K562 (cell line): ENCODE results near the gene DNAJB13. TPM values are rescaled to one million over a fixed set of nuclear protein-coding genes. Genes with fewer than 3 reads are reported as not detected.
"Not testable (repeated sequence)": the region's sequence is repeated elsewhere in the genome, so short reads cannot be mapped to it uniquely, and the experiment has no call there.

ENCODE experiments used
- ATAC-seq: fragments of 200-7000 bp; cut with Tn5 transposase; 3 replicates; pipeline ENCODE4 v1.9.1; 2020; ENCODE audit warnings: moderate library complexity
- BruUV-seq: library from RNA; stranded (reverse); fragments of 400-500 nt; replicated peaks from 2 replicates; lab custom pipeline; 2021; lab: Mats Ljungman, UMichigan
- CTCF ChIA-PET: fragments of 300-600 bp; formaldehyde crosslinking; extraction: SDS; loops from one replicate; lab custom pipeline; 2021; ENCODE audit warnings: low intra/inter-chr PET ratio; lab: Yijun Ruan, JAX
- POLR2A ChIA-PET: fragments of 300-600, 350-650 bp; sonication (Branson Sonifier 250); formaldehyde crosslinking; extraction: SDS; loops from one replicate; lab custom pipeline; 2021; ENCODE audit warnings: antibody characterized with exemption, inconsistent platforms; lab: Yijun Ruan, JAX
- DNase-seq, 4 experiments: peaks; one replicate each; pipeline versions ENCODE4 v3.0.0 to v3.0.0-alpha.2; 2011 to 2018; ENCODE audit warnings: low spot score in 3 of 4, mixed read lengths in 3 of 4; ENCODE audit errors: extremely low read depth in 1 of 4
- FAIRE-seq: peaks from 2 replicates; lab custom pipeline; 2011; peaks lifted over from hg19 to GRCh38; lab: Jason Lieb, UNC
- H2AFZ ChIP-seq: 2 replicates; pipeline ENCODE4 v1.6.0; 2011; ENCODE audit warnings: low read depth, low read length, control low read depth, inconsistent platforms
- H3K27ac ChIP-seq: fragments of 200-600 bp; 3 replicates; pipeline ENCODE4 v1.8.0; 2011; ENCODE audit warnings: low read depth, mild to moderate bottlenecking, control low read depth, inconsistent platforms, low read length, moderate library complexity, mixed read lengths; ENCODE audit errors: extremely low read depth
- H3K27me3 ChIP-seq, 2 experiments: fragments of 300-600 bp in 1 of 2; 2 replicates in 1 of 2; 3 replicates in 1 of 2; pipeline versions ENCODE4 v1.6.0 to v1.8.0; 2011; ENCODE audit warnings: inconsistent platforms in 2 of 2, low read length in 2 of 2, mild to moderate bottlenecking in 1 of 2, mixed read lengths in 1 of 2, moderate library complexity in 1 of 2; ENCODE audit not compliant: control insufficient read depth in 2 of 2, insufficient read depth in 2 of 2
- H3K36me3 ChIP-seq: fragments of 300-600 bp; 3 replicates; pipeline ENCODE4 v1.8.0; 2011; ENCODE audit warnings: mild to moderate bottlenecking, low read length, inconsistent platforms; ENCODE audit not compliant: control insufficient read depth, insufficient read depth
- H3K4me1 ChIP-seq, 2 experiments: fragments of 200-600 bp in 1 of 2; replicated peaks in 1 of 2; 2 replicates in 1 of 2; 3 replicates in 1 of 2; pipeline versions ENCODE4 v1.5.1 to v1.8.0; 2011; ENCODE audit warnings: inconsistent platforms in 2 of 2, low read length in 2 of 2, mild to moderate bottlenecking in 1 of 2, mixed read lengths in 1 of 2, moderate library complexity in 1 of 2; ENCODE audit not compliant: control insufficient read depth in 2 of 2, insufficient read depth in 2 of 2
- H3K4me2 ChIP-seq: 2 replicates; pipeline ENCODE4 v1.6.1; 2011; ENCODE audit warnings: low read length, control low read depth, inconsistent platforms, mixed read lengths; ENCODE audit not compliant: insufficient read depth
- H3K4me3 ChIP-seq: fragments of 200-600 bp; sonication (generic), shearing (Covaris generic); 2 replicates; pipeline ENCODE4 v1.5.1; 2016; ENCODE audit warnings: control low read depth, inconsistent platforms
- H3K79me2 ChIP-seq: fragments of 200-600 bp; 3 replicates; pipeline ENCODE4 v1.8.0; 2011; ENCODE audit warnings: low read length, inconsistent platforms; ENCODE audit not compliant: control insufficient read depth, insufficient read depth
- H3K9ac ChIP-seq, 2 experiments: 2 replicates each; pipeline versions ENCODE4 v1.6.0 to v1.6.1; 2011; ENCODE audit warnings: low read depth in 2 of 2, low read length in 2 of 2, control low read depth in 1 of 2, inconsistent platforms in 1 of 2, mild to moderate bottlenecking in 1 of 2, mixed read lengths in 1 of 2; ENCODE audit not compliant: insufficient read depth in 1 of 2
- H3K9me1 ChIP-seq: one replicate; pipeline ENCODE4 v1.6.0; 2011; ENCODE audit warnings: inconsistent platforms, mild to moderate bottlenecking, low read length, moderate library complexity; ENCODE audit not compliant: control insufficient read depth, insufficient read depth
- H3K9me3 ChIP-seq: replicated peaks from 2 replicates; pipeline ENCODE4 v1.5.1; 2011; ENCODE audit warnings: low read depth, low read length, inconsistent platforms; ENCODE audit not compliant: control insufficient read depth, insufficient read depth
- H4K20me1 ChIP-seq: replicated peaks from 2 replicates; pipeline ENCODE4 v1.6.1; 2011; ENCODE audit warnings: low read length, inconsistent platforms, mixed read lengths; ENCODE audit not compliant: control insufficient read depth, insufficient read depth
- MCM5 ChIP-seq: fragments of 450-650 bp; IDR thresholded peaks from 2 replicates; pipeline ENCODE4 v1.6.1; 2016; ENCODE audit warnings: low read depth
- NRF1 ChIP-seq, 2 experiments: fragments of 450-650 bp; IDR thresholded peaks in 1 of 2; conservative IDR thresholded peaks in 1 of 2; 2 replicates each; pipeline ENCODE4 v1.6.1; 2014; ENCODE audit warnings: mild to moderate bottlenecking in 2 of 2
- PTRF ChIP-seq: fragments of 450-650 bp; IDR thresholded peaks from 2 replicates; pipeline ENCODE4 v1.6.1; 2016; ENCODE audit warnings: mild to moderate bottlenecking, missing genetic modification characterization, missing compliant biosample characterization
- RFX5 ChIP-seq: IDR thresholded peaks from 2 replicates; pipeline ENCODE4 v1.6.1; 2011; ENCODE audit warnings: low read depth, mild to moderate bottlenecking, improper control_type of control experiment, low read length
- SPI1 ChIP-seq: IDR thresholded peaks from 2 replicates; pipeline ENCODE4 v1.6.1; 2011; ENCODE audit warnings: low read depth, low read length, control low read depth, borderline replicate concordance
- ZBTB1 ChIP-seq: sonication (generic); formaldehyde crosslinking; IDR thresholded peaks from 2 replicates; pipeline ENCODE4 v1.8.1; 2023; ENCODE audit warnings: missing genetic modification reagents, low read depth, mild to moderate bottlenecking, borderline replicate concordance
- WGBS: fragments of 100-300 bp; shearing (Covaris generic); methylation state at CpG from one replicate; pipeline ENCODE4 v1.1.6; 2016; ENCODE audit warnings: low coverage, mixed read lengths; ENCODE audit not compliant: insufficient coverage; ENCODE audit errors: missing lambda C conversion rate; 5-methylcytosine and 5-hydroxymethylcytosine counted together
- in situ Hi-C: fragments of 300-500 bp; cut with MboI; formaldehyde crosslinking; loops from 4 replicates; pipeline ENCODE4 v1.15.0; 2018; ENCODE audit warnings: inconsistent platforms, mixed read lengths
- intact Hi-C: fragments of 100-400 bp; cut with micrococcal nuclease; formaldehyde crosslinking; loops from 2 replicates; pipeline ENCODE4 v1.14.2; 2022
- polyA plus RNA-seq, 8 experiments: library from polyadenylated mRNA; depleted of rRNA in 4 of 8; stranded (reverse) in 5 of 8; unstranded in 3 of 8; fragments of >200 nt; fragmentation: Nextera tagmentation in 2 of 8; fragmentation: Illumina TruSeq in 1 of 8; extraction: Ambion mirVana in 2 of 8; extraction: Trizol in 1 of 8; gene quantifications; 2 replicates each; pipeline versions ENCODE4 v1.2.1 to v1.2.3, GENCODE V29; 2011 to 2014; ENCODE audit warnings: inconsistent platforms in 1 of 8, missing spikeins in 1 of 8
- total RNA-seq, 7 experiments: library from RNA; depleted of rRNA in 6 of 7; stranded (reverse); fragments of >200 nt in 6 of 7; fragmentation: Illumina TruSeq in 2 of 7; extraction: Trizol in 2 of 7; gene quantifications; 2 replicates each; pipeline versions ENCODE4 v1.2.1 to v1.2.3, GENCODE V29; 2011 to 2021; ENCODE audit warnings: low replicate concordance in 1 of 7
- TF ChIP-seq, protein P1 (sequence below): sonication (generic); formaldehyde crosslinking; IDR thresholded peaks from 2 replicates; pipeline ENCODE4 v1.8.1; 2023; ENCODE audit warnings: mild to moderate bottlenecking, missing genetic modification reagents, moderate library complexity
- TF ChIP-seq, protein P2 (sequence below): fragments of 250-450 bp; sonication (Bioruptor Pico); IDR thresholded peaks from 2 replicates; pipeline ENCODE4 v1.5.0; 2020; ENCODE audit warnings: mild to moderate bottlenecking, borderline replicate concordance

Gene DNAJB13
- total and polyA plus RNA-seq, 9 of the 15 experiments (the other 6 are each of a cell fraction or from before 2014, with no cell fraction given), result 0.14 TPM; not detected in 8

DNA sequence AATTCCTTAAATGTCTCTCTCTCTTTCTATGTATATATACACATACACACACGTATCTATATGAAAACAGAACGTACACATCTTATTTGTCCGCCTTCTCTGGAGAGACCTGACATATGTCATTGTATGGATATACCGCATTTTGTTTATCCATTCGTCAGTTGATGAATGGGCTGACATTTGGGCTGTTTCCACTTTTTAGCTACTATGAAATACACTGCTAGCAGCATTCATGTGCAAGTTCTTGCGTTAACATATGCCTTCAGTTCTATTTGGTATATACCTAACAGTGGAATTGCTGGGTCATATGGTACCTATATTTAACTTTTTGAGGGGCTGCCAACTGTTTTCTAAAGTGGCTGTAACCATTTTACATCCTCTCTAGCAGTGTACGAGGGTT, 18.0 kb upstream of the DNAJB13 start (continued):
- TF ChIP-seq RFX5 (no peak), ZBTB1 (CRISPR knock-in tag) (no peak), PTRF (tag) (no peak), MCM5 (no peak), NRF1 (conservative IDR thresholded peaks at IDR 0.05 in 1 of 2, IDR thresholded peaks at IDR 0.05 in 1 of 2) (no peak), SPI1 (no peak)
- TF ChIP-seq, protein P1, sequence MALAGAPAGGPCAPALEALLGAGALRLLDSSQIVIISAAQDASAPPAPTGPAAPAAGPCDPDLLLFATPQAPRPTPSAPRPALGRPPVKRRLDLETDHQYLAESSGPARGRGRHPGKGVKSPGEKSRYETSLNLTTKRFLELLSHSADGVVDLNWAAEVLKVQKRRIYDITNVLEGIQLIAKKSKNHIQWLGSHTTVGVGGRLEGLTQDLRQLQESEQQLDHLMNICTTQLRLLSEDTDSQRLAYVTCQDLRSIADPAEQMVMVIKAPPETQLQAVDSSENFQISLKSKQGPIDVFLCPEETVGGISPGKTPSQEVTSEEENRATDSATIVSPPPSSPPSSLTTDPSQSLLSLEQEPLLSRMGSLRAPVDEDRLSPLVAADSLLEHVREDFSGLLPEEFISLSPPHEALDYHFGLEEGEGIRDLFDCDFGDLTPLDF (CRISPR knock-in tag), result no peak
- TF ChIP-seq, protein P2, sequence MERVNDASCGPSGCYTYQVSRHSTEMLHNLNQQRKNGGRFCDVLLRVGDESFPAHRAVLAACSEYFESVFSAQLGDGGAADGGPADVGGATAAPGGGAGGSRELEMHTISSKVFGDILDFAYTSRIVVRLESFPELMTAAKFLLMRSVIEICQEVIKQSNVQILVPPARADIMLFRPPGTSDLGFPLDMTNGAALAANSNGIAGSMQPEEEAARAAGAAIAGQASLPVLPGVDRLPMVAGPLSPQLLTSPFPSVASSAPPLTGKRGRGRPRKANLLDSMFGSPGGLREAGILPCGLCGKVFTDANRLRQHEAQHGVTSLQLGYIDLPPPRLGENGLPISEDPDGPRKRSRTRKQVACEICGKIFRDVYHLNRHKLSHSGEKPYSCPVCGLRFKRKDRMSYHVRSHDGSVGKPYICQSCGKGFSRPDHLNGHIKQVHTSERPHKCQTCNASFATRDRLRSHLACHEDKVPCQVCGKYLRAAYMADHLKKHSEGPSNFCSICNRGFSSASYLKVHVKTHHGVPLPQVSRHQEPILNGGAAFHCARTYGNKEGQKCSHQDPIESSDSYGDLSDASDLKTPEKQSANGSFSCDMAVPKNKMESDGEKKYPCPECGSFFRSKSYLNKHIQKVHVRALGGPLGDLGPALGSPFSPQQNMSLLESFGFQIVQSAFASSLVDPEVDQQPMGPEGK (CRISPR knock-in tag), result no peak

DNA sequence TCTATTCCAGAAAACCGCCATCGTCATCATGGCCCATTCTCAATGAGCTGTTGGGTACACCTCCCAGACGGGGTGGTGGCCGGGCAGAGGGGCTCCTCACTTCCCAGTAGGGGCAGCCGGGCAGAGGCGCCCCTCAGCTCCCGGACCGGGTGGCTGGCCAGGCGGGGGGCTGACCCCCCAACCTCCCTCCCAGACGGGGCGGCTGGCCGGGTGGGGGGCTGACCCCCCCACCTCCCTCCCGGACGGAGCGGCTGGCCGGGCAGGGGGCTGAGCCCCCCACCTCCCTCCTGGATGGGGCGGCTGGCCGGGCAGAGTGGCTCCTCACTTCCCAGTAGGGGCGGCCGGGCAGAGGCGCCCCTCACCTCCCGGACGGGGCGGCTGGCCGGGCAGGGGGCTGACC, 14.8 kb upstream of the DNAJB13 start:
- DNase-seq, H3K9ac ChIP-seq, H3K27ac ChIP-seq, CTCF ChIA-PET, H4K20me1 ChIP-seq, H3K9me3 ChIP-seq, FAIRE-seq, H2AFZ ChIP-seq, in situ Hi-C loops, H3K4me3 ChIP-seq, ATAC-seq, BruUV-seq, H3K79me2 ChIP-seq, H3K27me3 ChIP-seq, POLR2A ChIA-PET, H3K4me1 ChIP-seq, H3K9me1 ChIP-seq, H3K4me2 ChIP-seq: not testable (repeated sequence)
- intact Hi-C loops, result loop anchor here (10.0 kb wide), 1 partner anchor 151 kb away; the partner anchor contains the start of gene MRPL48
- no CpG with 5 or more reads among the region's 25 CpGs for WGBS
- H3K36me3 ChIP-seq, result peaks cover 13% of the 10 kb centered on the region; the same call in 2 of the 3 replicates
